Subcutaneous adipose tissue (tissue), 4 donors: ENCODE measurements around the gene ATP6V1G2. TPM values are rescaled to one million over a fixed set of nuclear protein-coding genes. Genes with fewer than 3 reads are reported as not detected.

ENCODE experiments used
- CTCF ChIP-seq: fragments of 450-650 bp; IDR thresholded peaks from one replicate; pipeline ENCODE4 v1.5.1; 2016; ENCODE audit warnings: low read depth, mild to moderate bottlenecking, control low read depth, antibody characterized with exemption, moderate library complexity
- total RNA-seq, 4 donors: library from RNA; depleted of rRNA; stranded (reverse); fragments of >200 nt; gene quantifications; one replicate each; pipeline ENCODE4 v1.1.0, GENCODE V29; 2016

ATP6V1G2 gene
- total RNA-seq, 4 donors from 2014 or later, result 0.68 to 1.5 TPM; not detected in 2

- no peak for TF ChIP-seq CTCF
Observed at GRCh38 chr6:31532644-31533454, 13.6 kb downstream of the ATP6V1G2 start.

GRCh38 chr6:31531771-31532643, 14.4 kb downstream of the ATP6V1G2 start:
- TF ChIP-seq CTCF, result no peak

- no peak for TF ChIP-seq CTCF
Observed at GRCh38 chr6:31531162-31531561, 15.2 kb downstream of the ATP6V1G2 start.

GRCh38 chr6:31530659-31531058, 15.7 kb downstream of the ATP6V1G2 start:
- no peak for TF ChIP-seq CTCF

- no peak for TF ChIP-seq CTCF
Observed at GRCh38 chr6:31529329-31530150, 16.9 kb downstream of the ATP6V1G2 start.

GRCh38 chr6:31528821-31529328, 17.5 kb downstream of the ATP6V1G2 start, which contains the start of gene MCCD1:
Gene MCCD1, plus strand, starts transcription at chr6:31528962. Its CDS starts 53 bp downstream, at chr6:31529015.
- no peak for TF ChIP-seq CTCF
